GM19025 (cell line): ENCODE data around the gene IFT81.
"Not testable (repeated sequence)": the region's sequence is repeated elsewhere in the genome, so short reads cannot be mapped to it uniquely, and the experiment has no call there.

ENCODE experiments used
- ATAC-seq: cut with Tn5 transposase; IDR thresholded peaks from one replicate; pipeline ENCODE4 v1.9.1; 2021; ENCODE audit warnings: mild to moderate bottlenecking, low read depth, moderate library complexity; ENCODE audit not compliant: unreplicated experiment

IFT81 gene

DNA sequence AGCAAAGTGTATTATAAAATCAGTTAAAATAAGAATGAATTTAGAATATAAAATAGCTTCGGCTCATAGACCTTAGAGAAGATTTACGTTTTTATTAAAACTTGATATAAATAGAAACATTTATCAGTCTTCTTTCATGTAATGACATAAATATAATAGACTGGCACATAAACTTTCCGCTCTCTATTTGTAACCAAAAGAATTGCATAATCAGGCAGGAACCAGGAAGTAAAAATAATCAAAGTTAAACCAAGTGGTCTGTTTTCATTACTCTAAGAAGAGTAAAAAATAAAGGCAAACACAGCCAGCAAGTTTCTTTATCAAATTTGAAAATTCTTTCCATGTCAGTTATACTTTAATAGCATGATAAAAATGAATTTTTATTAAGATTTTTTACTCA is 110.6 kb downstream of the IFT81 start:
- no peak for ATAC-seq

DNA sequence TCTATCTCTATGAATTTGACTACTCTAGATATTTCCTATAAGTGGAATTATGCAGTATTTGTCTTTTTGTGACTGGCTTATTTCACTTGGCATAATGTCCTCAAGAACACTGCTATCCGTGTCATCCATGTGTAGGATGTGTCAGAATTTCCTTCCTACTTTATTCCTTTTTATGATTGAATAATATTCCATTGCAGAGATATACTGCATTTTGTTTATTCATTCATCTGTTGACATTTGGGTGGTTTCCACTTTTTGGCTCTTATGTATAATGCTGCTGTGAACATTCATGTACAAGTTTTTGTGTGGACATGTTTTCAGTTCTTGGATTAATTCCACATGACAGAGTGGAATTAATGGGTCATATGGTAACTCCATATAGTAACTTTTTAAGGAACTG is 111.2 kb downstream of the IFT81 start:
- no peak for ATAC-seq

DNA sequence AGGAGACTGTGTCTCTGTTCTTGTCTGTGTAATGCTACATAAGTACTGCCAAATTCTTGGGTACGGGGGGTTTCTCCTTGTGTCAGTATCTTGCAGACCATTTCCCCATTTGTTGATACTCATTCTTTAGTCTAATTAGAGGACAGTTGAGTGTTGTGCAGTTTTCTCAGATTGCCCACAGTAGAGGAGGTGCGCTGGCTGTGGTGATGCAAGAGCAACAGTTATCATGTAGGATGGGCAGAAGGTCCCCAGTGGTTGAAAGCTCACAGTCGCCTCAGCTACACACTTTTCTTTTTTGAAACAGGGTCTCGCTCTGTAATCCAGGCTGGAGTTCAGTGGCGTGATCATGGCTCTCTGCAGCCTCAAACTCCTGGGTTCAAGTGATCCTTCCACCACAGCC is 119.1 kb downstream of the IFT81 start:
- ATAC-seq, result no peak

DNA sequence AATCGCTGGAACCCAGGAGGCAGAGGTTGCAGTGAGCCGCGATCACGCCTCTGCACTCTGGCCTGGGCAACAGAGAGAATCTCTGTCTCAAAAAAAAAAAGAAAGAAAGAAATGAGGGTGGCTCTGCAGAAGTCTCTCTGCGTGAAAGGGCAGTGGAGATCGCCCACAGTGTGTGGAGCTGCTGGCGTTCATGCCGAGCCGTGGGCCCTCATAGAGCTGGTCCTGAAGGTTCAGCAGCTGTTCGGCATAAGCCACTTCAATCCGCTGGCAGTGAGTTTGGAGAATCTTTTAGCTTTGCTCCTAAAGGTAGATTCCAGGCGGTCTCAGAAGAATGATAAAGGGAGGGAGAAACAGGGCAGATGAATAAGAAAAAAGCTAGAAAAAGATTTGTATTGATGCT is 120.2 kb downstream of the IFT81 start:
- ATAC-seq, result no peak

- no peak for ATAC-seq
These were observed 120.7 kb downstream of the IFT81 start for GRCh38 chr12:110244829-110245228.

DNA sequence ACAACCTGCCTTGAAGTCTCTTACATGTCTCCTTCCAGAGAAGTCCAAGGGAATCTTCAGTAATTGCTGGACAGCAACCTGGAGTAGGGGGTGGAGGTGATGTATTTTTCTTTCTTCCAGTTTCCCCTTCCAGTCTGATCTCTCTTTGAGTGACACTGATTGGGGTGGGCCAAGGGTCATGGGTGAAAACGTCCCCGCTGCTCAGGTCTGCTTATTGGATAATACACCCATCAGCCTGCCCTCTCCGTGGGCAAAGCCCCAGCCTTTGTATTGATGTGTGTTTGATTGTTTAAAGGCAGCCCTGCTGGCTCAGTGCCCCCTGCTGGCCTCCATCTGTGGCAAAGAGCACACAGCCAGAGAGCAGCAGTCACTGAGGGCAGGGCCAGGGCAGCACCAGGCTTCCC is 121.2 kb downstream of the IFT81 start:
- no peak for ATAC-seq

- ATAC-seq, result no peak
These were observed 122.6 kb downstream of the IFT81 start for GRCh38 chr12:110246636-110247339.

GRCh38 chr12:110247340-110248095 is 123.4 kb downstream of the IFT81 start:
- no peak for ATAC-seq

GRCh38 chr12:110248096-110248447 is 123.9 kb downstream of the IFT81 start:
- no peak for ATAC-seq

GRCh38 chr12:110249105-110249504 is 124.9 kb downstream of the IFT81 start:
- ATAC-seq, result no peak

- no peak for ATAC-seq
These were observed 125.6 kb downstream of the IFT81 start for GRCh38 chr12:110249716-110250225.

- no peak for ATAC-seq
These were observed 127.2 kb downstream of the IFT81 start for GRCh38 chr12:110251381-110251780.

DNA sequence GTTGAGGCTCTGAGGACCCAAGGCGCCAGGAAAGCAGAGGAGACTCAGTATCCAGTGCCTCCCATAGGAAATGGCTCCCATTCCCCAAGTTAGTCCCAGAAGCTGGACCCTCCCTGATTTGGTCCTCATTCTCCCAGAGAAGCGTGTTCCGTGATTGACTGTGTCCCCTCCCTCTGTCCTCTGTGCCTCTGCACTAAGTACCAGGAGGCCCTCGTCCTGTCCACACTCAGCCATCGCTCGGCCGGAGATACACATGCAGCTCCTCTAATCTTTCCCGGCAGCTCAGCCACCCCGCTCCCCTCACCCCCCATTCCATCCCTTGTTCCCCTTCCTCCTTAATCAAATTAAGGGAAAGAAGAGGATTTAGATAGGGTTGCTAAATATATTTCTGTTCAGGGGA is 128.6 kb downstream of the IFT81 start:
- ATAC-seq, result no peak

DNA sequence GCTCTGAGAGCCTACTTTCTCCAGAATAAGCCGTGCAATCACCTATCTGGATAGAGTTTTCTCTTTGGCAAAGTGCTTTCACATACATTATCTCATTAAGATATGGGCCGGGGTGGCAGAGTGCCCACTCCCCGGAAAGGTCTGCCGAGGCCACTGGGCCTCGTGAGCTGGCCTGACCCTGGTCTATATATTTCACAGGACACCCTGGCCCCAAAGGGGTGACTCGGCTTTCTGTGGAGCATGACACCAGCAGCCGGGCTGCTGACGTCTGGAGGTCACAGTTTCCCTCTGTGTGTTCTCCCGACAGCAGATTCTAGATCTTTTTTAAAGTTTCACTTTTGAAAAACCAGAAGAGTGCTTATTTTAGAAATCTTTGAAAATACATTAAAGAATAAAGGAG is 129.0 kb downstream of the IFT81 start:
- ATAC-seq, result no peak

DNA sequence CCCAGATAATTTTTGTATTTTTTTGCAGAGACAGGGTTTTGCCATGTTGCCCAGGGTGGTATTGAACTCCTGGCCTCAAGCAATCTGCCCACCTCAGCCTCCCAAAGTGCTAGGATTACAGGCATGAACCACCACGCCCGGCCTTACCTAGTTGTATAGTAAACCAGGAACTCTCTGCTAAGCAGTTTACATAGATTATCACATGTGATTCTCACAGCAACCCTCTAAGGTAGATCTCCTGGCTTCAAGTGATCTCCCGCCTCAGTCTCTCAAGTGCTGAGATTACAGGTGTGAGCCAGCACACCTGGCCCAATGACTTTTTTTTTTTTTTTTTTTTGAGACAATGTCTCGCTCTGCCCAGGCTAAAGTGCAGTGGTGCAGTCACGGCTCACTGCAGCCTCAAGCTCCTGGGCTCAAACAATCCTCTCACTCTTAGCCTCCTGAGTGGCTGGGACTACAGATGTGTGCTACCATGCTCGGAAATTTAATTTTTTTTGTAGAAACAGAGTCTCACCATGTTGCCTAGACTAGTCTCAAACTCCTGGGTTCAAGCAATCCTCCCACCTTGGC is 130.9 kb downstream of the IFT81 start:
- ATAC-seq, result no peak

- ATAC-seq, result not testable (repeated sequence)
These were observed 131.8 kb downstream of the IFT81 start for GRCh38 chr12:110255890-110256456.

GRCh38 chr12:110256780-110257431 is 132.7 kb downstream of the IFT81 start:
- ATAC-seq, result no peak

- ATAC-seq, result no peak
These were observed 134.3 kb downstream of the IFT81 start for GRCh38 chr12:110258466-110258865.

GRCh38 chr12:110262442-110263388 is 138.6 kb downstream of the IFT81 start:
- ATAC-seq, result no peak
